ENCODE data around the gene PDCD7.

The PDCD7 gene

GRCh38 chr15:65176056-65176455 lies 42.4 kb upstream of the PDCD7 start:
- TF ChIP-seq NFIC (IDR thresholded peaks at IDR 0.05) (no peak), EP300 (IDR thresholded peaks at IDR 0.05; ENCODE audit: borderline replicate concordance) (no peak), RAD21 (IDR thresholded peaks at IDR 0.05; ENCODE audit: low read depth) (no peak), USF1 (IDR thresholded peaks at IDR 0.05) (no peak), CEBPB (IDR thresholded peaks at IDR 0.05) (no peak), FOXM1 (IDR thresholded peaks at IDR 0.05; ENCODE audit: borderline replicate concordance, low read depth) (no peak), TCF12 (IDR thresholded peaks at IDR 0.05; ENCODE audit: low read depth) (no peak), TAF1 (IDR thresholded peaks at IDR 0.05; ENCODE audit: low read depth) (no peak), ZBTB7A (IDR thresholded peaks at IDR 0.05; ENCODE audit: low read depth) (no peak), MAX (IDR thresholded peaks at IDR 0.05) (no peak), EGR1 (IDR thresholded peaks at IDR 0.05) (no peak), CREB1 (IDR thresholded peaks at IDR 0.05; ENCODE audit: low read depth) (no peak), REST (IDR thresholded peaks at IDR 0.05; ENCODE audit: low read depth) (no peak), YY1 (IDR thresholded peaks at IDR 0.05; ENCODE audit: low read depth) (no peak), TEAD4 (IDR thresholded peaks at IDR 0.05) (no peak)

DNA sequence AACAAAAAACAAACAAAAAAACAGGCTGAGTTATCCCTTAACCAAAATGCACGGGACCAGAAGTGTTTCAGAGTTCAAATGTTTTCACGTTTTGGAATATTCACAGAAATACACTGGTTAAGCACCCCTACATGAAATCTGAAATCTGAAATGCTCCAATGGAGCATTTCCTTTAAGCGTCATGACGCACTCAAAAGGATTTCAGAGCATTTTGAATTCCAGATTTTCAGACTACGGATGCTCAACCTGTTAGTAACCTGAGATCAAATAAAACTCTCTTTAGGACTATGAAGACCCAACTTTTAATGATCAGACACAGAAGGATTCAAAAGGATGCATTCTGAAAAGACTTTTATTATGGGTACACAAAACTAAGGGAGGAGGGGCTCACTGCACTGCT lies 41.9 kb upstream of the PDCD7 start:
- no peak for TF ChIP-seq USF1 (IDR thresholded peaks at IDR 0.05)
- no peak for TF ChIP-seq TEAD4 (IDR thresholded peaks at IDR 0.05)
- no peak for TF ChIP-seq EP300 (IDR thresholded peaks at IDR 0.05; ENCODE audit: borderline replicate concordance)
- TF ChIP-seq TCF12 (IDR thresholded peaks at IDR 0.05; ENCODE audit: low read depth), result no peak
- TF ChIP-seq EGR1 (IDR thresholded peaks at IDR 0.05), result no peak

DNA sequence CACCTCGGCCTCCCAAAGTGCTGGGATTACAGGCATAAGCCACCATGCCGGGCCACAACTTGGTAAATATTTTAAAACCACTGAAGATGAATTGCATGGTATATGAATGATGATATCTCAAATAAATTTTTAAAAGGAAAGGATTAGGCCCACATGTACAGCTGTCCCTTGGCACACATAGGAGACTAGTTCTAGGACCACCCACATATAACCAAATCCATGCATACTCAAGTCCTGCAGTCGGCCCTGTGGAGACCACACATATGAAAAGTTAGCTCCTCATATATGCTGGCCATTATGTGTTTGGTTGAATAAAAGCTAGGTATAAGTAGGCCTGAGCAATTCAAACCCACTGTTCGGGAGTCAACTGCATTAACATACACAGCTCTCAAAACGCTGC lies 40.9 kb upstream of the PDCD7 start:
- TF ChIP-seq YY1 (IDR thresholded peaks at IDR 0.05; ENCODE audit: low read depth), result no peak
- no peak for TF ChIP-seq NFIC (IDR thresholded peaks at IDR 0.05)

- TF ChIP-seq TCF12 (IDR thresholded peaks at IDR 0.05; ENCODE audit: low read depth) (no peak), FOXM1 (IDR thresholded peaks at IDR 0.05; ENCODE audit: borderline replicate concordance, low read depth) (no peak)
Observed at GRCh38 chr15:65172531-65172930, 38.9 kb upstream of the PDCD7 start.

GRCh38 chr15:65171428-65171827 lies 37.8 kb upstream of the PDCD7 start:
- TF ChIP-seq RAD21 (IDR thresholded peaks at IDR 0.05; ENCODE audit: low read depth) (no peak), CREB1 (IDR thresholded peaks at IDR 0.05; ENCODE audit: low read depth) (no peak), EGR1 (IDR thresholded peaks at IDR 0.05) (no peak), TEAD4 (IDR thresholded peaks at IDR 0.05) (no peak), EP300 (IDR thresholded peaks at IDR 0.05; ENCODE audit: borderline replicate concordance) (no peak), REST (IDR thresholded peaks at IDR 0.05; ENCODE audit: low read depth) (no peak), CEBPB (IDR thresholded peaks at IDR 0.05) (no peak), ZBTB7A (IDR thresholded peaks at IDR 0.05; ENCODE audit: low read depth) (no peak), TCF12 (IDR thresholded peaks at IDR 0.05; ENCODE audit: low read depth) (no peak), YY1 (IDR thresholded peaks at IDR 0.05; ENCODE audit: low read depth) (no peak), USF1 (IDR thresholded peaks at IDR 0.05) (no peak), FOXM1 (IDR thresholded peaks at IDR 0.05; ENCODE audit: borderline replicate concordance, low read depth) (no peak), TAF1 (IDR thresholded peaks at IDR 0.05; ENCODE audit: low read depth) (no peak)

DNA sequence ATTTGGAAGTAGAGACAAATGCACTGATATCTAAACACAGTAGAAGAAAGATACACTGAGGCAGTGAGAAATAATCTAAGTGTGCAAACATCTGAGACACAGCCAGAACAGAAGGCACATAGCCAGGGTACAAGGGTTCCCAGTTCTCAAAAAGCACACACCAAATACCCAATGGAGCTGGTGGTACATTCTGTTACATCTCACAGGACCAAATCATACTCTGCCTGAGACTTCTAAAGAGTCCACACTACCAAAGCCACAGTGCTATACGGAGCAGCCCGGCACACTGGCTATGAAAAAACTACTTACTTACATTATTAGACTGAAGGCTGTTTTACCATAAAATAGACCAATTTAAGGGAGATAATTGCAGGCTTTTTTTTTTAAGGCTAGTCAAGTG lies 32.3 kb upstream of the PDCD7 start:
- TF ChIP-seq RAD21 (IDR thresholded peaks at IDR 0.05; ENCODE audit: low read depth), result no peak
- TF ChIP-seq ZBTB7A (IDR thresholded peaks at IDR 0.05; ENCODE audit: low read depth), result no peak
- no peak for TF ChIP-seq MAX (IDR thresholded peaks at IDR 0.05)
- no peak for TF ChIP-seq TEAD4 (IDR thresholded peaks at IDR 0.05)
- no peak for TF ChIP-seq REST (IDR thresholded peaks at IDR 0.05; ENCODE audit: low read depth)
- TF ChIP-seq NFIC (IDR thresholded peaks at IDR 0.05), result no peak
- no peak for TF ChIP-seq CREB1 (IDR thresholded peaks at IDR 0.05; ENCODE audit: low read depth)
- no peak for TF ChIP-seq TCF12 (IDR thresholded peaks at IDR 0.05; ENCODE audit: low read depth)
- TF ChIP-seq TAF1 (IDR thresholded peaks at IDR 0.05; ENCODE audit: low read depth), result no peak
- no peak for TF ChIP-seq FOXM1 (IDR thresholded peaks at IDR 0.05; ENCODE audit: borderline replicate concordance, low read depth)
- no peak for TF ChIP-seq EP300 (IDR thresholded peaks at IDR 0.05; ENCODE audit: borderline replicate concordance)
- TF ChIP-seq EGR1 (IDR thresholded peaks at IDR 0.05), result no peak
- no peak for TF ChIP-seq CEBPB (IDR thresholded peaks at IDR 0.05)
- TF ChIP-seq USF1 (IDR thresholded peaks at IDR 0.05), result no peak
- TF ChIP-seq YY1 (IDR thresholded peaks at IDR 0.05; ENCODE audit: low read depth), result no peak
